Prostate gland (tissue), 2 donors: ENCODE measurements around the gene HGF.

Experiments
- POLR2A ChIP-seq: fragments of 450-650 bp; IDR thresholded peaks from one replicate; pipeline ENCODE4 v1.6.1; 2016; ENCODE audit warnings: antibody characterized with exemption, mild to moderate bottlenecking
- POLR2AphosphoS5 ChIP-seq: sonication (generic); formaldehyde crosslinking; IDR thresholded peaks from one replicate; pipeline ENCODE4 v1.6.1; 2017; ENCODE audit warnings: antibody characterized with exemption
- TF ChIP-seq, protein P1 (sequence below), 4 experiments: fragments of 200-600 bp in 2 of 4; fragments of 450-650 bp in 2 of 4; sonication (generic) in 2 of 4; IDR thresholded peaks; 1 replicate in 3 of 4; 2 replicates in 1 of 4; pipeline ENCODE4 v1.5.1; 2016 to 2019; ENCODE audit warnings: antibody characterized with exemption in 4 of 4, mild to moderate bottlenecking in 2 of 4, moderate library complexity in 2 of 4

DNA sequence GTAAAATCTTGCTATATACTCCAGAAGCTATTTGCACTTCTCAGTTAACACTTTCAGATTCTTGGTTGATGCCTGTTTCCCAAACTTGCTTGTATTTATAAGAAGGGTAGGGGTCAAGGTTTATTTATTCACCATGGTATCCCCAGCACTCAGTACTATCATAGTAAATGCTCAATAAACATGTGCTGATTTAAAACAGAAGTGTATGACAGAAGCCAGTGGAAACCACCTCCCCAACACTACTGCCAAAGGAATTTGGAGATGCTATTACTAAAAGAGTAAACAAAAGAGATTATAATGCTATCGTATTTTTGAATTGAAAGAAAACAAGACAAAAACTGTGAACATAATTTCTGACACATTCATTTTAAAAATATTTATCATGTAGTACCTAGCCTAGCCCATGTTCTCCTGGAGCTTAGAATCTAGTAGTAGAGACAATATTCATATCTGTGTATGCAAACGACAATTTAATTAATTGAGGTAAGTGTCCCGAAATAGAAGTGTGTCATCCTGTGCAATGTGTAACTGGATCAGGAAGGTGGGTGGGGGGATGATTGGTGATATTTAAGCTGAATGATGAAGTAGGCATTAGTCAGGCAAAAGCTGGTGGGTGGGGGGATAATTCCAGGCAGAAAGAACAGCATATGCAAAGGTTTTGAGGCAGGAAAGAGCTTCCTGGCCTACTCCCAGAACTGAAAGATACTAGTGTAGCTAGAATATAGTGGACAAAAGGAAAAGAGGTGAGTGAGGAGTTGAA, 77.5 kb downstream of the HGF start:
- no peak for TF ChIP-seq POLR2A
- TF ChIP-seq, protein P1, sequence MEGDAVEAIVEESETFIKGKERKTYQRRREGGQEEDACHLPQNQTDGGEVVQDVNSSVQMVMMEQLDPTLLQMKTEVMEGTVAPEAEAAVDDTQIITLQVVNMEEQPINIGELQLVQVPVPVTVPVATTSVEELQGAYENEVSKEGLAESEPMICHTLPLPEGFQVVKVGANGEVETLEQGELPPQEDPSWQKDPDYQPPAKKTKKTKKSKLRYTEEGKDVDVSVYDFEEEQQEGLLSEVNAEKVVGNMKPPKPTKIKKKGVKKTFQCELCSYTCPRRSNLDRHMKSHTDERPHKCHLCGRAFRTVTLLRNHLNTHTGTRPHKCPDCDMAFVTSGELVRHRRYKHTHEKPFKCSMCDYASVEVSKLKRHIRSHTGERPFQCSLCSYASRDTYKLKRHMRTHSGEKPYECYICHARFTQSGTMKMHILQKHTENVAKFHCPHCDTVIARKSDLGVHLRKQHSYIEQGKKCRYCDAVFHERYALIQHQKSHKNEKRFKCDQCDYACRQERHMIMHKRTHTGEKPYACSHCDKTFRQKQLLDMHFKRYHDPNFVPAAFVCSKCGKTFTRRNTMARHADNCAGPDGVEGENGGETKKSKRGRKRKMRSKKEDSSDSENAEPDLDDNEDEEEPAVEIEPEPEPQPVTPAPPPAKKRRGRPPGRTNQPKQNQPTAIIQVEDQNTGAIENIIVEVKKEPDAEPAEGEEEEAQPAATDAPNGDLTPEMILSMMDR (IDR thresholded peaks at IDR 0.05): no peak
- no peak for TF ChIP-seq POLR2AphosphoS5
